GM23248 (cell line): ENCODE measurements around the gene STK36.

Source experiments
- EZH2 ChIP-seq: fragments of 200-600 bp; sonication (generic); IDR thresholded peaks from 2 replicates; pipeline ENCODE4 v1.6.1; 2018; ENCODE audit warnings: antibody characterized with exemption, mild to moderate bottlenecking; ENCODE audit not compliant: insufficient read depth, poor library complexity, severe bottlenecking
- EZH2phosphoT487 ChIP-seq: fragments of 200-600 bp; sonication (generic); IDR thresholded peaks from 2 replicates; pipeline ENCODE4 v1.6.1; 2018; ENCODE audit warnings: antibody characterized with exemption, moderate library complexity, mild to moderate bottlenecking, low read depth; ENCODE audit not compliant: insufficient read depth

DNA sequence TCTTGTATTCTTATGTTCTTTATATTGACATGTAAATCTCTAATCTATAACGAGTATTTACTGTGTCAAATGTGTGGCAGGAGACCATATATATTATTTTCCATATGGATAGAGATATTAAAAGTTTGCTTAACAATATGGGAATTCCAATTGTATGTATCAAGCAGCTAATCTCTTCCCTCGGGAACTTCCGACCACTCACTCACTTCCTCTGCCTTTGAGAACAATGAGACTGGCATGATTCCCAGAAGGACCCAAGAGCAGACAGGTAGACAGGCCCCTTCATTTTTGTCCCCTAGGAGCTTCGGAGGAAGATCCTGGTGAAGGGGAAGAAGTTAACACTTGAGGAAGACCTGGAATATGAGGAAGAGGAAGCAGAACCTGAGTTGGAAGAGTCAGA, 40.0 kb upstream of the STK36 start:
- TF ChIP-seq EZH2: no peak
- TF ChIP-seq EZH2phosphoT487: no peak
